Dermis blood vessel endothelial cell (primary cell): Measurements from ENCODE around the gene COTL1. TPM values are rescaled to one million over a fixed set of nuclear protein-coding genes. Genes with fewer than 3 reads are reported as not detected.
A peak's percentile ranks its signal among the peaks of the same experiment; 100 is the strongest.

Experiments used
- DNase-seq: peaks from one replicate; pipeline ENCODE4 v3.0.0; 2010
- total RNA-seq: library from RNA; depleted of rRNA; stranded (reverse); fragments of >200 nt; gene quantifications from 2 replicates; pipeline ENCODE4 v1.2.3, GENCODE V29; 2014

COTL1 gene
- total RNA-seq, 1 donor from 2014 or later = 125 TPM

- no peak for DNase-seq
Measured at GRCh38 chr16:84548508-84548907, 69.4 kb downstream of the COTL1 start.

DNA sequence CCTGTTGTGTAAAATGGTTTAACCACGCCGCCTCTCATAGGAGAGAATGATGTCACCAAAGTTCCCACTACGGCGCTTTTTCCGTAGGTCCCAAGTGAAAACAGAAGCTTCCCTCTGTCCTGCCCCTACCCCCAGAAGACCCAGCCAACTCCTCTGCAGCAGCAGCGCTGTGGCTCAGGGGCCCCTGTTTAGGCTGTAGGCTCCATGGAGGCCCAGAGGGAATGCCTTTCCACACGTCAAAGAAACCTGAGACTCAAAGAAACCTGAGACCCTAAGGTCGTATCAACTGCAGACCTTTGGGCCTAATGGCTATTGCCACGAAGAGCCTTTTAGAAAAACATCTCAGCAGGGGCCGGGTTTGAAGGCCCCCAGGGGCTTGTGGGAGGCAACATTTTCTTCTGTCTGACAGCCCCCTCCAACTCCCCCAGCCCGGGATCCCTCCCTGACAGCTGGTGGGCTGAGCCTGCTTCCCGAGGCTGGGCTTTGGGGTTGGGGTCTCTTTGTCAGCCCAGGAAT is 70.3 kb downstream of the COTL1 start:
- no peak for DNase-seq

DNA sequence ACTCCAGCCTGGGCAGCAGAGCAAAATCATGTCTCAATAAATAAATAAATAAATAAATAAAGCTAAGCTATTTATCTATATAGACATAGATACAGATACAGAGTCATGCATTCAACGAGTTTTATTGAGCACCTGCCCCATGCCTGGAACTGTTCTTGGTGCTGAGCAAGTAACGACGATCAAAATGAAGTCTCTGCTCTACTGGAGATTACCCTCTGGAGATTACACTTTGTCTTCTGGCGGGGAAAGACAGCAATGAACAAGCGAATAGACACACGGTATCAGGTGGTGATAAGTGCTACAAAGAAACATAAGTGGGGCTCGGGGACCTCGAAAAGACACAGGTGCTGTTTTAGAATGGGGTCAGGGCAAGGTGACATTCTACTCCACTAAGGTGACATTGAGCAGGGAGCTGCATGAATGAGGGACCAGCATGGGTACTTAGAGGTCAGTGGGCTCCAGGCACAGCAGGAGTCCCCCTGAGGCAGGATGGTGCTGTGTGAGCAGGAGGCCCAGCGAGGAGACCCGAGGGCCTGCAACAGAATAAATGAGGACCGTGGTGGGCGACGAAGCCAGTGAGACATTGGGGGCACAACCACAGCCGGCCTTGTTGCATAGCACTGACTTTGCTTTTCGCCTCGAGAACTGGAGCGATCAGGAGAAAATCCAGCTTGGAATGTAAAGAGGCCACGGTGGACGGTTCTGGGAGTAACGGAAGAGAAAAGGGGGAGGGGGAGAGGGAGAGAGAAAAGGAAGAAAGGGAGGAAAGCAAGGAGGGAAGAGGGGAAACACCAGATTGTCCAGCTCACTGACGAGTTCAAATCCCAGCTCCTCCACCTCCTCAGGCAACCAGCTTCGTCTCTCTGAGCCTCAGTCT is 71.0 kb downstream of the COTL1 start:
- no peak for DNase-seq

GRCh38 chr16:84545114-84545737 is 72.7 kb downstream of the COTL1 start:
- DNase-seq = no peak

GRCh38 chr16:84544031-84544773 is 73.7 kb downstream of the COTL1 start:
- peak; percentile 59 for DNase-seq

GRCh38 chr16:84543253-84543652 is 74.6 kb downstream of the COTL1 start:
- DNase-seq = no peak

DNA sequence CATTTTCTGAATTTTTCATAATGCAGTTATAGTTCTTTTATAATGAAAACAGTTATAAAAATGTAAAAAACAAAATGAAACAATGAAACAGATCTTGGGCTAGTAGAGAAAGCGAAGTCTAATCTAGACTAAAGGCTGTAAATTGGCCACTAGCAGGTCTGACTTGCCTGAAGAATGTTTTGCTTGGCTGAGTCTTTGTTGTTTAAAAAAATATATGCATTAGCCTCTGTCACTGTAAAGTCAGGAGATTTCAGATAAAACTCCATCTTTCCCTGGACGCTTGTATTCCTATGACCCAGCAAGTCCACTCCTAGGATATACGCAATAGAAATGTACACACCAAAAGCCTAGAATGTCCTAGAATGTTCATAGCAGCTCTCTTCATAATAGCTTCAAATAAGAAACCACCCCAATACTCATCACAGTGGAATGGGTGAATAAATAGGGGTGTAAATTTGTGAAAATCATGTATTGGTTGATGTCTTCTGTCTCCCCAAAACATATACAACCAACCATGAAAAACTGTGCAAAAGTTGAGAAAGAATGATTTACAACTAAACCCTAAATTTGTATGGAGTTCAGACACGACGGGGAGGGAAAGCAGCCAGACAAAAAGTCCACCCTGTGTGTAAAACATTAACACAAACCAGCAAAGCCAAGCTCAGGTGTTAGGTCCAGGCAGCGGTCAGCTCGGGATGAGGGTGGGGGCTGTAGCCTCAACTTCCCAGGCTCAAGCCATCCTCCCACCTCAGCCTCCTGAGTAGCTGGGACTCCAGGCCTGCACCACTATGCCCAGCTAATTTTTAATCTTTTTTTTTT is 75.7 kb downstream of the COTL1 start:
- DNase-seq = peak; percentile 49

DNA sequence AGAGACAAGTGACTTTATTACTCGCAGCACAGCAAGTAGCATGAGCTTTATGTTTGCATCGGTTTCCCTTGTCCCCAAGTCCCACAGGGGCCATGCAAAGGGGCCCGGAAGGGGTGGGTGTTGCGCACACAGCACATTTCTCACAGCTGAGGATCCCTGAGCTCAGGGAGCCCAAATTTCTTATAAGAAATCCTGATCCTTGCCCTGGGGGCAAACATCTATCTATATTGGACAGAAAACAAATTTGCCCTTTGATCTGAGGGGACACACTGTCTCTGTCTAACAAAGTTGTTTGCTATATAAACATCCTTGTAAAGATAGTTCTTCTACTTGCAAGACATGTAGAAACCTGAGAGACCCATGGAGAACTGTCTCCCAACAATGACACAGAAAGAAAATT is 77.7 kb downstream of the COTL1 start:
- no peak for DNase-seq

- DNase-seq = no peak
Measured at GRCh38 chr16:84538222-84538840, 79.5 kb downstream of the COTL1 start.

DNA sequence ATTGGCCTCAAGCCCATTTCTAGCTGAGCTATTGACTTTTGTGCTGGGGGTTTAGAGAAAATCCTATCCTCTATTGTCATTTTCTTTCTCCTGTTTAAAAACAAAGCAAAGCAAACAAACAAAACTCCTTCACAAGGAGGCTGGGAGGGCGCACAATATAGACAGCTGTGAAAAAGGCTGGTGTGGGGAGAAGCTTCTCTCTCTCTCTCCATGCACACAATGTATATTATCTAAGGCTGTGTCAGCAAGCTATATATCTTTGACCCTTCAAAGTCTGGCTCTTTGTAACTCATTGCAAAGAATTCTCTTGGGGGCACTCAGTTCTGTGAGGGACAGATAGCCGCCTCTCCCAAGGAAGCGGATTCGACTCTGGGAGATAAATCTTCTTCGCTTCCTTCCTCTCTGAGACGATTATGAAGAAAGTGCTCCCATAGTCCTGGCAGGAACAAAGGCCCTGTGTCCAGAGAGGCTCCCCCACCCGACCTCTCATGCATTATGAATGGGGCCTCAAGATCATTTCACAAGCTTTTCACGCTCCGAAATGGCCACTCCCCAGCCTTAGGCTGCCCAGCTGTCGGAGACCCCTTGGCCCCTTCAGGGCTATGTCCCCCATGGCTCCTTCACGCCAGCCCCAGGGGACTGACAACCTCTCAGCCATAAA is 80.3 kb downstream of the COTL1 start:
- no peak for DNase-seq

- DNase-seq = no peak
Measured at GRCh38 chr16:84535851-84536250, 82.0 kb downstream of the COTL1 start.

DNA sequence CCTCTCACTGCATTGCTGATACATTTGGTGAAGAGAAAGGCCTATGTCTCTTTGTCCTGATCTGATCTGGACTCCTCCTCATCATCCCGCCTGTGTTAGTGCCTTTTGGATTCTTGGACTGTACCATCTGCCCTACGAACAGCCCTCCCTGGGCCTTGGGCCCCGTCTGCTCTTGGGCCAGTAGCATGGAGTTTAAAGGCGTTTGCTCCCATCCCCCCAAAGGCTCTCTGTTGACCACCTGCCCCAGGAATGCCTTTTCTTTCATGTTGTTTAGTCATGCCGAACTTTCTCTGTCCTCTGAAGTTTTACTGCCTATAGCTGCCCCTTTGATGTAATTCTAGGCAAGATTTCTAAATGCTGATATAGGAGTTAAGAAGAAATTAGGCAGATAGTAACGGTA is 82.5 kb downstream of the COTL1 start:
- DNase-seq = no peak

DNA sequence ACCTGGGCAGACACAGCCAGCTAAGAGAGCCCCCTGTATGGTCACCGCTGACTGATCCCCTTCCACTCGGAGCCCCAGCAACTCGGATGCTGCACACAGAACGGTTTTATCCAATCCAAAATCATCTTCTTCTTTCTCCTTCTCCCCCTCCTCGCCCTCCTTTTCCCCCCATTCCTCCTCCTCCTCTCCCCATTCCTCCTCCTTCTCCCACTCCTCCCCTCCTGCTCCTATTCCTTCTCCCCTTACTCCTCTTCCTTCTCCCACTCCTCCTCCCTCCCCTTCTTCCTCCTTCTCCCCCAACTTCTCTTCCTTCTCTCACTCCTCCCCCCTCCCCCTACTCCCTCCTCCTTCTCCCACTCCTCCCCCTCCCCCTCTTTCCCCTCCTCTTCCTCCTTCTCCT is 83.1 kb downstream of the COTL1 start:
- DNase-seq = no peak

GRCh38 chr16:84532855-84533486 is 84.9 kb downstream of the COTL1 start:
- DNase-seq = peak; percentile 78

GRCh38 chr16:84532291-84532724 is 85.6 kb downstream of the COTL1 start:
- DNase-seq = peak; percentile 93

GRCh38 chr16:84531671-84532111 is 86.2 kb downstream of the COTL1 start:
- DNase-seq = peak; percentile 13

GRCh38 chr16:84530590-84530989 is 87.3 kb downstream of the COTL1 start:
- no peak for DNase-seq

- no peak for DNase-seq
Measured at GRCh38 chr16:84529607-84530006, 88.3 kb downstream of the COTL1 start.

DNA sequence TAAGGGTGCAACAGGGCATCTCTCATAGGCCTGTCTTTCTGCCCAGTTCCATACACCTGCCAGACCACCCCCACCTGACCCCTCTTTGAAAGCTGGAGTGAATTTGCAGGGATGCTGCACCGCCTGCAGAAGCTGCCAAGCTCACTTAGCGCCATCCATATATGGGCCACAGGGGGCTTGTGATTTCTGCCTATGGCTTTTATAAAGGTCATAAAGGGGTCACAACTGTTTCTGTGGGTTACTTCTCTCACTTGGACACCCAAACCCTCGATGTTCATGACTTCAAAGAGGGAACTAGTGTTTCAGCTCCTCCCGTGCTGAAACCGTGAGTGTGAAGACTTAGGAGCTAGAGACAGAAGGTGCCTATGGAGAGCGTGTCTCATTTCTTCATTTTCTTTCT is 89.6 kb downstream of the COTL1 start:
- DNase-seq = no peak

GRCh38 chr16:84527532-84528269 is 90.2 kb downstream of the COTL1 start:
- DNase-seq = no peak
